HepG2 (cell line): Measurements from ENCODE around the gene XRCC1. TPM values are rescaled to one million over a fixed set of nuclear protein-coding genes. Genes with fewer than 3 reads are reported as not detected.

Source experiments
- CEBPZ ChIP-seq: IDR thresholded peaks from 2 replicates; pipeline ENCODE4 v1.6.1; 2012; ENCODE audit warnings: low read length, improper control_type of control experiment
- HMGXB4 ChIP-seq, 2 experiments: sonication (generic) in 1 of 2; formaldehyde crosslinking in 1 of 2; IDR thresholded peaks; 2 replicates each; pipeline versions ENCODE4 v1.4.0 to v1.6.1; 2018 to 2020; ENCODE audit warnings: missing genetic modification reagents in 2 of 2, borderline replicate concordance in 1 of 2, low read depth in 1 of 2, mild to moderate bottlenecking in 1 of 2, missing biosample characterization in 1 of 2
- PATZ1 ChIP-seq: sonication (generic); formaldehyde crosslinking; IDR thresholded peaks from 2 replicates; pipeline ENCODE4 v1.4.0; 2020; ENCODE audit warnings: missing genetic modification reagents
- ZNF121 ChIP-seq: sonication (generic); formaldehyde crosslinking; IDR thresholded peaks from 2 replicates; pipeline ENCODE4 v1.5.0; 2020; ENCODE audit warnings: mild to moderate bottlenecking, missing genetic modification reagents
- ZNF496 ChIP-seq: sonication (generic); formaldehyde crosslinking; IDR thresholded peaks from 2 replicates; pipeline ENCODE4 v1.8.1; 2023; ENCODE audit warnings: mild to moderate bottlenecking, moderate library complexity, missing genetic modification reagents; ENCODE audit not compliant: insufficient replicate concordance
- polyA plus RNA-seq, 8 experiments: library from polyadenylated mRNA; depleted of rRNA in 3 of 8; stranded (reverse) in 7 of 8; unstranded in 1 of 8; fragments of >200 nt; fragmentation: Illumina TruSeq in 4 of 8; extraction: Trizol in 4 of 8; gene quantifications; 2 replicates each; pipeline versions ENCODE4 v1.2.1 to v1.2.3, GENCODE V29; 2011 to 2016; ENCODE audit warnings: low read depth in 4 of 8, missing spikeins in 1 of 8, mixed read lengths in 1 of 8; ENCODE audit not compliant: insufficient read depth in 1 of 8
- total RNA-seq, 5 experiments: library from RNA; depleted of rRNA; stranded (reverse); fragments of >200 nt; fragmentation: Illumina TruSeq; extraction: Trizol; gene quantifications; 2 replicates each; pipeline ENCODE4 v1.2.3, GENCODE V29; 2016; ENCODE audit warnings: low read depth in 1 of 5

XRCC1 gene
- total and polyA plus RNA-seq, 2 of the 13 experiments (the other 11 are each of a cell fraction or from before 2014, with no cell fraction given) = 24.7 to 26.3 TPM

- TF ChIP-seq ZNF496 (CRISPR knock-in tag) (no peak), CEBPZ (no peak), HMGXB4 (CRISPR knock-in tag; IDR thresholded peaks at IDR 0.05; ENCODE audit: borderline replicate concordance in 1 of 2, low read depth in 1 of 2) (peak; percentile 78 to 86; a peak in 3 of 4 replicates), PATZ1 (CRISPR knock-in tag) (peak; percentile 94), ZNF121 (no peak)
Measured at GRCh38 chr19:43503501-43504425, 71.6 kb downstream of the XRCC1 start (continued).
